GM19043 (cell line): ENCODE results near the gene ATAD2B.

Source experiments
- ATAC-seq: cut with Tn5 transposase; IDR thresholded peaks from one replicate; pipeline ENCODE4 v1.9.1; 2021; ENCODE audit warnings: low read depth; ENCODE audit not compliant: unreplicated experiment

ATAD2B gene

DNA sequence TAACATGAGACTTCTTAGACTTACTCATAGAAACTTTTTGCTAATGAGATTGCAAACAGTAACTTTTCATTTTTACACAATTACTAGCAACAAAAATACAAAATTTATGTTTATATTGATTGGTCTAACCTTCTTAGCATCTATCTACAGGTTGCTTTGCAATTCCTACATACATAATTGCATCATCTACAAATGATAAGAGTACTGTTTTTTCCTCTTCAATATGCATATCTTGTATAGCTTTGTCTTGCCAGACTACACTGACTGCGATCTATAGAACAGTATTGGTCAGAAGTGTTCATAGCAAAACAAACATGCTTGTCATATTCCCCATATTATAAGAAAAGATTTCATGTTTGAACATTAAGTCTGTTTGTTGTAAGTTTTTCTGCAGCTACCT lies 87.9 kb downstream of the ATAD2B start:
- ATAC-seq: no peak

GRCh38 chr2:23838581-23838980 lies 88.3 kb downstream of the ATAD2B start:
- no peak for ATAC-seq

DNA sequence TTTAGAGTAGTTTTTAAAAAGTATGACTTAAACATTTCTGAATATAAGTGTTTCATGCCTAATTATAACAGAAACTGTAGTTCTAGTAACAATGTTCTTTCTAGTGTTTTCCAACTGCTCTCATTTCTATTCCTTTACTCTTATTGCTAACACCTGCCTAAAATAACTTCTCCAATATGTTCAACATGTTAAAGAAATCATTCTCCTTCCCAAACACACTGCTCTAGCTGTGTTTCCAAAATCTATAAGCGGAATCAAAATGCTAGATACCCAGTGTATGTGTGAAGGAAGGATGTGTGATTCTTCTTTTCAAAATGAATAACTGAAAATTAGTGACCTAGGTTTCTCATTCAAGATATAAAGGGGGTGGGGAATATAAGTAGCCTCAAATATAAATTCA lies 89.1 kb downstream of the ATAD2B start:
- ATAC-seq: no peak

- no peak for ATAC-seq
Measured at GRCh38 chr2:23836971-23837565, 89.9 kb downstream of the ATAD2B start.

- no peak for ATAC-seq
Measured at GRCh38 chr2:23836505-23836904, 90.4 kb downstream of the ATAD2B start.

DNA sequence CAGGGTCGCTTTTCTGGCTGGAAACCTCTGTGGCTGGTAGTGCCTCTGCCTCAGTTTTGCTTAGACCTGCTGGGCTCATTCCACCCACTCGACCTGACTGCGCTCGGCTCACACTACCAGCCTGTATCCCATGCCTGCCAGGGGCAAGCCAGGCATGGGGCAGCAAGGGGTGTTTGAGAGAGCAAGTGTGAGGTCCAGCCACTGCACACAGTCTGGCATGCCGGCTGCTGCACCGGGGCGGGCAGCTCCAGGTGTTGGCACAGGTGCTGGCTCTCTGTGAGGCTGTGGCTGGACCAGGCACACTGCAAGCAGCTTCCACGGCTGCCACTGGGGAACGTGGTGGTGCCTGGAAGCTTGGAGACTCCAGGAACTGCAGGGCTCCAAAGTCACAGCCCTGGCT lies 90.9 kb downstream of the ATAD2B start:
- no peak for ATAC-seq

DNA sequence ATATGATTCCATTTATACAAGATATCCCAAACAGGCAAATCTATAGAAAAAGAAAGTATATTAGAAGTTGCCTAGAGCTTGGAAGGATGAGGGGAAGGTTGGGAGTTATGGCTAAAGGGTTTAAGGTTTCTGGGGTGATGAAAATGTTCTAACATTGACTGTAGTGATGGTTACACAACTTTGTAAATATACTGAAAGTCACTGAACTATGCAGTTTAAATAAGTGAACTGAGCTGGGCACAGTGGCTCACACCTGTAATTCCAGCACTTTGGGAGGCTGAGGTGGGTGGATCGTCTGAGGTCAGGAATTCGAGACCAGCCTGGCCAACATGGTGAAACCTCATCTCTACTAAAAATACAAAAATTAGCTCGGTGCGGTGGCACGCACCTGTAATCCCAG lies 91.5 kb downstream of the ATAD2B start:
- no peak for ATAC-seq

DNA sequence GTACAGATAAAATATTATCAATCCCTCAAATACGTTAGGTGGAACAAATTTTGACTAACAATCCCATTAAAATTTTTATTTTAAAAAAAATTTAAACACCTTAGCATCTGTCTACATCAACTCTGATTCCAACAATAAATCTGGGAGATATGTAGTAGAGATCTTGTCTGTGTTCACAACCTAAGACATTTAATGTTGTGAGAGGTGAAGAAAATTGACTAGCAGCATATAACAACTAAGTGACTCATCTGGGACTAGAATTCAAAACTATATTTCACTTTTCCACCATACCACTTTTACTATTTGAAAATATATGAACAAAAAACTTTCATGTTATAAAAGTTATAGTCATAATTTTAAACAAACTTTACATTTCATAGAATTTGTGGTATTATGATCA lies 97.9 kb downstream of the ATAD2B start:
- no peak for ATAC-seq

DNA sequence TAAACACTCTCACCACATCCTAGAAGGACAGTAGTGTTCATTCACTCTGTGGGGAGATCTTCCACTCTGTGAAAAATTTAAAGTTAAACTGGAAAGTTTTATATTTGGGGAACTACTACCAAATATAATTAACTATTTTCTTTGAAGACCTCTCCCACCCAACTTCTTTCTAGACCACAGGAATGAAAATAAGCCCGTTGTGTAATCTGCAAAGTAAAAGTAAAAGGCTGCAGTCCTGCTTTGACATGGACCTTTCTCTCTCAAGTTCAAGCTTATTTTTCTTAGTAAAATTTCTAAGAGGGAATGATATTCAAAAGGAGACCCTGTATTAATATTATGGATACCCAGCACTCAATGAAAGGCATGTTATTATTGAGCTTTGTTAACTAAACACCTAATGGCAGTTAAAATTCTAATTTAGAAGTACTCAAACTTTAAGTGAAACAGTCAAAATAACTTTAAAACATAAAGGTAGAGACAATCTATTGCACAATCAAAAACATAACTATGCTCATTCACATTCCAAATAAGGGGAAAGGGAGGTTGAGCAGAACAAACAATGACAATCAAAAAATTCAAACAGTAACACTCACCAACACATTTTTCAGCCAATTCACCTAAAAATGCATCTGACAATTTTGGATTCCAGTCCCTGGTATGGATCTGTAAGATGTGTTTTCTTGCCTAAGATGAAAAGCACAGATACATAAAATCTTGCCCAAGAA lies 98.5 kb downstream of the ATAD2B start:
- no peak for ATAC-seq

- no peak for ATAC-seq
Measured at GRCh38 chr2:23827287-23827686, 99.6 kb downstream of the ATAD2B start.

GRCh38 chr2:23826771-23827170 lies 100.2 kb downstream of the ATAD2B start:
- ATAC-seq: no peak

- no peak for ATAC-seq
Measured at GRCh38 chr2:23826040-23826439, 100.9 kb downstream of the ATAD2B start.

DNA sequence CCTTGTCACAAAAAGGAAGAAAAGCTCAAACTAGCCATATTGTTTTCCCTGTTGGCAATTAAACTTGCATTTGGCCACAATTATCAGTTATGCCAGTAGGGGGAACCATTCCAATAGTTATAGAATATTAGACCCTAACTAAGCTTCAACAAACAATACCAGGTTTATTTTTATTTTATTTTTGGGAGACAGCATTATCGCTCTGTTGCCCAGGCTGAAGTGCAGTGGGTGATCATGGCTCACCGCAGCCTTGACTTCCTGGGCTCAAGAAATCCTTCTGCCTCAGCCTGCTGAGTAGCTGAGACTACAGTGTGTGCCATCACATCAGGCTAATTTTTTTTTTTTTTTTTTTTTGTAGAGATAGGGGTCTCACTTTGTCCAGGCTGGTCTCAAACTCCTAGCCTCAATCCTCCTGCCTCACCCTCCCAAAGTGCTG lies 102.1 kb downstream of the ATAD2B start:
- ATAC-seq: no peak

GRCh38 chr2:23823863-23824262 lies 103.1 kb downstream of the ATAD2B start:
- ATAC-seq: no peak

- no peak for ATAC-seq
Measured at GRCh38 chr2:23814963-23815362, 112.0 kb downstream of the ATAD2B start.

- no peak for ATAC-seq
Measured at GRCh38 chr2:23813438-23813837, 113.5 kb downstream of the ATAD2B start.

- ATAC-seq: no peak
Measured at GRCh38 chr2:23809150-23809549, 117.8 kb downstream of the ATAD2B start.

DNA sequence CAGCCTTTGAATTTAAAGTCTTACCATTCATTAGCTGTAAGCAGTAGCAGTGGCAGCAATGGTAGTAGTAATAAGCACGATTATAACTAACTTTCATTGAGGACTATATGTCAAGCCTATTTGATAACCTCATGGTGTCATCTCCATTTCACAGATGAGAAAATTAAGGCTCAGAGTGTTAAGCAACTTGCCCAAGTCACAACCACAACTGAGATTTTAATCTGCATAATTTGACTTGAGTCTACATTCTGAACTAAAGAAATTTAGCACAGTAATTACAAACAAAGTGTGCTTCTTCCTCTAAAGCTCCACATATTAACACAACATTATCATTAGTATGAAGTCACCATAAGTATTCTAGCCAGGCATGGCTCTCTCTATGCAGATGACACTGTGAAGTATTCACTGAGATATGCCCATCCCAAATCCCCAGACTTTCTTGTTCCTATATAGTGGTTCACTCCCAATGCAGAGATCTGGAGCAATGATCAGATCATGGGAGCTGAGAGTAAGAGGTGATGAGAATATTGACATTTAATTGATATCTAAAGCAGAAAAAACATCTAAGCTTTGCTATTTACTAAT lies 120.2 kb downstream of the ATAD2B start:
- ATAC-seq: no peak

DNA sequence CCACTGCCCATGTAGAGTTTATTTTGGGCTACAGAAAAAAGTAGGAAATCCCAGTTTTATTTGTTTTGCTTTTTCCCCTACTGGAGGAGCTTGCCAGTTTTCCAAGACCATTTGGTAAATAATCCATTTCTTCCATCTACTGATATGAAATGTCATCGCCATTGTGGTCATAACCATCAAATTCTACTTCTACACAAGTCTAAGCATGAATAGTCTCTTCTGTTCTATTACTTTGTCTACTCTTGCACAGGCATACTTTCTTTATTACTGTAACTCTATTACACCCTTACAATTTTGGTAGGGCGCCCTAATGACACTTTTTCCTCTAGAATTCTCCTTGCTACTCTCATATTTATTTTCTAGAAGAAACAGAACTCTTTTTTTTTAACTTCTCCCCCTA lies 120.7 kb downstream of the ATAD2B start:
- ATAC-seq: no peak

- no peak for ATAC-seq
Measured at GRCh38 chr2:23803965-23804542, 122.9 kb downstream of the ATAD2B start.

- ATAC-seq: no peak
Measured at GRCh38 chr2:23803264-23803964, 123.5 kb downstream of the ATAD2B start.
